H9 (cell line): ENCODE measurements around the gene TRMT61A. TPM values are rescaled to one million over a fixed set of nuclear protein-coding genes. Genes with fewer than 3 reads are reported as not detected.

Source experiments
- DNase-seq: peaks from one replicate; pipeline ENCODE4 v3.0.0-alpha.2; 2017
- H2AFZ ChIP-seq: one replicate; pipeline ENCODE4 v1.6.1; 2013; ENCODE audit warnings: mild to moderate bottlenecking, low read length, control low read depth, moderate library complexity
- H2AK5ac ChIP-seq: 2 replicates; pipeline ENCODE4 v1.6.1; 2013; ENCODE audit warnings: low read length, control low read depth, mixed read lengths; ENCODE audit not compliant: insufficient read length
- H2BK120ac ChIP-seq: one replicate; pipeline ENCODE4 v1.6.1; 2013; ENCODE audit warnings: low read depth, mild to moderate bottlenecking, low read length, control low read depth, inconsistent platforms; ENCODE audit not compliant: poor library complexity, severe bottlenecking
- H2BK12ac ChIP-seq: 2 replicates; pipeline ENCODE4 v1.6.1; 2013; ENCODE audit warnings: low read length, control low read depth, mixed read lengths, low read depth; ENCODE audit not compliant: insufficient read length
- H2BK15ac ChIP-seq: 2 replicates; pipeline ENCODE4 v1.6.1; 2013; ENCODE audit warnings: low read depth, low read length, control low read depth
- H2BK20ac ChIP-seq: one replicate; pipeline ENCODE4 v1.6.1; 2013; ENCODE audit warnings: low read depth, mild to moderate bottlenecking, low read length, control low read depth, inconsistent platforms; ENCODE audit not compliant: poor library complexity, severe bottlenecking
- H2BK5ac ChIP-seq: 2 replicates; pipeline ENCODE4 v1.6.1; 2013; ENCODE audit warnings: low read length, control low read depth, mixed read lengths; ENCODE audit not compliant: insufficient read length
- H3K14ac ChIP-seq: 2 replicates; pipeline ENCODE4 v1.6.1; 2013; ENCODE audit warnings: low read length, control low read depth; ENCODE audit not compliant: insufficient read depth
- H3K18ac ChIP-seq: 2 replicates; pipeline ENCODE4 v1.6.1; 2013; ENCODE audit warnings: low read depth, mild to moderate bottlenecking, mixed read lengths, low read length, control low read depth; ENCODE audit not compliant: insufficient read length
- H3K23ac ChIP-seq: 2 replicates; pipeline ENCODE4 v1.6.1; 2013; ENCODE audit warnings: low read length, control low read depth, mixed read lengths, low read depth; ENCODE audit not compliant: insufficient read length
- H3K23me2 ChIP-seq: 2 replicates; pipeline ENCODE4 v1.6.1; 2013; ENCODE audit warnings: low read depth, mild to moderate bottlenecking, mixed read lengths, low read length, control low read depth; ENCODE audit not compliant: insufficient read length, poor library complexity, severe bottlenecking
- H3K27ac ChIP-seq: 2 replicates; pipeline ENCODE4 v1.5.1; 2013; ENCODE audit warnings: low read length, control low read depth, mixed read lengths, low read depth; ENCODE audit not compliant: insufficient read length
- H3K27me3 ChIP-seq: 2 replicates; pipeline ENCODE4 v1.6.1; 2013; ENCODE audit warnings: low read length, control low read depth, inconsistent platforms; ENCODE audit not compliant: insufficient read depth
- H3K4ac ChIP-seq: 2 replicates; pipeline ENCODE4 v1.6.1; 2013; ENCODE audit warnings: low read depth, mild to moderate bottlenecking, control low read depth, inconsistent platforms, low read length, moderate library complexity
- H3K4me1 ChIP-seq: 2 replicates; pipeline ENCODE4 v1.6.1; 2013; ENCODE audit warnings: low read length, control low read depth, inconsistent platforms; ENCODE audit not compliant: insufficient read depth
- H3K4me2 ChIP-seq: 2 replicates; pipeline ENCODE4 v1.6.1; 2013; ENCODE audit warnings: low read length, control low read depth, mixed read lengths; ENCODE audit not compliant: insufficient read length, insufficient read depth
- H3K56ac ChIP-seq: 2 replicates; pipeline ENCODE4 v1.6.1; 2013; ENCODE audit warnings: low read depth, mild to moderate bottlenecking, mixed read lengths, low read length, control low read depth; ENCODE audit not compliant: insufficient read length
- H3K79me1 ChIP-seq: 2 replicates; pipeline ENCODE4 v1.6.1; 2013; ENCODE audit warnings: low read depth, mild to moderate bottlenecking, moderate library complexity, low read length, control low read depth, inconsistent platforms; ENCODE audit not compliant: insufficient read depth, poor library complexity, severe bottlenecking
- H3K79me2 ChIP-seq: 2 replicates; pipeline ENCODE4 v1.6.1; 2013; ENCODE audit warnings: low read length, control low read depth, inconsistent platforms; ENCODE audit not compliant: insufficient read depth
- H3K9ac ChIP-seq: 2 replicates; pipeline ENCODE4 v1.6.1; 2013; ENCODE audit warnings: low read length, control low read depth, mixed read lengths; ENCODE audit not compliant: insufficient read length; ENCODE audit errors: extremely low read depth
- H3K9me3 ChIP-seq: one replicate; pipeline ENCODE4 v1.6.1; 2013; ENCODE audit warnings: low read depth, low read length, inconsistent platforms; ENCODE audit not compliant: control insufficient read depth
- H3T11ph ChIP-seq: one replicate; pipeline ENCODE4 v1.6.1; 2013; ENCODE audit warnings: mild to moderate bottlenecking, low read length, control low read depth, inconsistent platforms
- H4K20me1 ChIP-seq: one replicate; pipeline ENCODE4 v1.6.1; 2013; ENCODE audit not compliant: control insufficient read depth, insufficient read length, insufficient read depth
- H4K5ac ChIP-seq: 2 replicates; pipeline ENCODE4 v1.6.1; 2013; ENCODE audit warnings: low read depth, mild to moderate bottlenecking, mixed read lengths, low read length, control low read depth; ENCODE audit not compliant: insufficient read length
- H4K8ac ChIP-seq: replicated peaks from 2 replicates; pipeline ENCODE4 v1.6.1; 2013; ENCODE audit warnings: low read length, control low read depth, mixed read lengths, low read depth; ENCODE audit not compliant: insufficient read length
- H4K91ac ChIP-seq: 2 replicates; pipeline ENCODE4 v1.6.1; 2013; ENCODE audit warnings: low read depth, mild to moderate bottlenecking, moderate library complexity, mixed read lengths, low read length, control low read depth; ENCODE audit not compliant: insufficient read length
- H3K27ac Mint-ChIP-seq, 3 experiments: 2 replicates in 2 of 3; 3 replicates in 1 of 3; pipeline ENCODE4 v1.8.0; 2020 to 2021; ENCODE audit warnings: mixed read lengths in 3 of 3, mild to moderate bottlenecking in 1 of 3, moderate library complexity in 1 of 3
- H3K27me3 Mint-ChIP-seq: 2 replicates; pipeline ENCODE4 v1.8.0; 2021; ENCODE audit warnings: low read depth, mild to moderate bottlenecking, moderate library complexity, mixed read lengths
- H3K36me3 Mint-ChIP-seq, 3 experiments: 2 replicates in 2 of 3; 3 replicates in 1 of 3; pipeline ENCODE4 v1.8.0; 2020 to 2021; ENCODE audit warnings: low read depth in 3 of 3, mixed read lengths in 3 of 3; ENCODE audit not compliant: insufficient read depth in 1 of 3
- H3K4me1 Mint-ChIP-seq, 2 experiments: 2 replicates each; pipeline ENCODE4 v1.8.0; 2020; ENCODE audit warnings: mixed read lengths in 2 of 2
- H3K4me3 Mint-ChIP-seq, 2 experiments: 2 replicates in 1 of 2; 3 replicates in 1 of 2; pipeline ENCODE4 v1.8.0; 2020 to 2021; ENCODE audit warnings: mild to moderate bottlenecking in 2 of 2, mixed read lengths in 2 of 2, moderate library complexity in 1 of 2
- H3K9me3 Mint-ChIP-seq, 2 experiments: 2 replicates in 1 of 2; 3 replicates in 1 of 2; pipeline ENCODE4 v1.8.0; 2020; ENCODE audit warnings: mild to moderate bottlenecking in 2 of 2, mixed read lengths in 2 of 2, moderate library complexity in 1 of 2
- CTCF ChIP-seq: fragments of 200-600 bp; sonication (generic); conservative IDR thresholded peaks from 3 replicates; pipeline ENCODE4 v1.8.0; 2021; ENCODE audit warnings: antibody characterized with exemption, mild to moderate bottlenecking
- WGBS: extraction: QIAGEN DNeasy Blood & Tissue Kit; methylation state at CpG from one replicate; pipeline ENCODE4 v1.1.7; 2013; ENCODE audit warnings: missing lambda C conversion rate, low lambda C conversion rate, mixed read lengths; ENCODE audit not compliant: insufficient read length; ENCODE audit errors: extremely low coverage; 5-methylcytosine and 5-hydroxymethylcytosine counted together
- total RNA-seq: library from RNA; stranded (reverse); gene quantifications from 2 replicates; pipeline ENCODE4 v1.2.1, GENCODE V29; 2021

The TRMT61A gene
- total RNA-seq, 1 experiment from 2014 or later: 21.9 TPM

- Histone ChIP-seq H3K9me3 (no peaks in the 10 kb centered on the region), H2AFZ (no peak overlapping the region), H3K27me3 (no peaks in the 10 kb centered on the region), H3K18ac (no peak overlapping the region), H4K8ac (no peak overlapping the region), H3K9ac (no peak overlapping the region), H3K4ac (no peak overlapping the region), H2AK5ac (no peak overlapping the region), H4K5ac (no peak overlapping the region), H3K23ac (no peak overlapping the region), H4K20me1 (no peaks in the 10 kb centered on the region), H2BK5ac (no peak overlapping the region), H3T11ph (no peak overlapping the region), H3K14ac (no peak overlapping the region), H3K79me1 (peaks cover 3% of the 10 kb centered on the region), H2BK20ac (no peak overlapping the region), H3K27ac (no peak overlapping the region), H3K79me2 (peaks cover 11% of the 10 kb centered on the region; the same call in 1 of the 2 replicates), H2BK120ac (no peak overlapping the region), H3K4me1 (no peaks in the 10 kb centered on the region), H4K91ac (no peak overlapping the region), H2BK12ac (no peak overlapping the region), H3K23me2 (no peaks in the 10 kb centered on the region), H3K56ac (no peak overlapping the region), H3K4me2 (no peak overlapping the region), H2BK15ac (no peak overlapping the region)
- Mint-ChIP-seq H3K4me1 (peaks cover 11 to 14% of the 10 kb centered on the region in 2 experiments), H3K36me3 (peaks cover 0 to 18% (median 8%) of the 10 kb centered on the region in 3 experiments; a peak in 5 of 7 replicates), H3K27ac (no peak overlapping the region; a peak in 1 of 7 replicates), H3K9me3 (no peaks in the 10 kb centered on the region), H3K4me3 (no peak overlapping the region), H3K27me3 (no peaks in the 10 kb centered on the region)
- DNase-seq: no peak
- no CpG with 5 or more reads among the region's 8 CpGs for WGBS
- TF ChIP-seq CTCF: no peak
Observed at GRCh38 chr14:103568952-103569351, 40.0 kb downstream of the TRMT61A start.
